NCI-H345 treated with DMSO at 0.1 percent for 48 hours (cell line): ENCODE results near the gene GSTK1.
"Not testable (repeated sequence)": the region's sequence is repeated elsewhere in the genome, so short reads cannot be mapped to it uniquely, and the experiment has no call there.

Source experiments
- DNase-seq: peaks from one replicate; lab custom pipeline; 2025; ENCODE audit not compliant: unreplicated experiment; lab: John Stamatoyannopoulos, UW

The GSTK1 gene

DNA sequence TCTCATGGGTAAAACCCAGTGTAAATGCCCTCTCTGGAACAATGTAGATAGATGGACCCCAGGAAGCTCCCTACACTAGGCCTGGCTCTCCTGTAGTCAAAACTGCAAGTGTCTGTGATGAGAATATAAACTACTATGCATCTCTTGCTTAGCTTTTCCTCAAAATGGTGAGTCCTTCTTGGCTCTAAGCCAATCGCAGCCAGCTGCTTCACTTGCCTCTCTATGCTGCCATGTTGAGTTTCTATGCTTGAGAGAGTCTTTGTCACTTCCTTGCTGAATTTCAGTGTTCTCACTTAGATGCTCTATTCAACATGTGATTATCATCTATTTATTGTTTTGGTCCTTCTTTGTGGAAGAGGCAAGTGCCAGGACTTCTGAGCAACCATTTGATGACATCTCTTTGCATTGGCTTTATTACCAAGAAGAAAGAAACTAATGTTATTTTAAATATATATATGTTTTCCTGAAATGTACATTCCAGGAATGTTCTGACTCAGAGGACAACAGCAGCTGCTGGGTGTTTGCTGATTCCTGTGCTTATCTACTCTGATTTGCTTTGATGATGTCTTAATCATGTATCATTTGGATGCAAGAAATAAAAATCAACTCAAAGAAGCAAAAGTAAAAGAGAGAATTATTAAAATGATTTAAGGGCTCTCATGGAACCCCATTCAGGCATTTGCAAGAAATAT, 24.8 kb upstream of the GSTK1 start:
- DNase-seq, result no peak

DNA sequence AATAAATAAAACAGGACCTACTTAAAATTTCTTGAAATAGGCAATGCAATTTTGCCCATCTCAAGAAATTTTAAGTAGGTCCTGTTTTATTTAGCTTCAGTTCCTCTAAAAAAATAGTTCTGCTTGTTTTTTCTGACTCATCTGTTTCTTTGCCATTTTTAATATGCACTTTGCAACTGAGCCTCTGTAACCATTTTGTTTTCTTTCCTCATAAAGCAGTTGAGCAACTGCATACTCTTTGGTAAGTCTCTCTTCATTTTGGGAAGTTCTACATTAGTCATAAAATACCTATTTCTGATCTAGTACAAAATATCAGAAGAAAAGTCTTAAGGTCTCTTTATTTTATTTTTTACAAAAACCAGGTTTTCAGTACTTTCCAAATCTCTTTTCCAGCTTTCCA, 23.4 kb upstream of the GSTK1 start:
- no peak for DNase-seq

DNA sequence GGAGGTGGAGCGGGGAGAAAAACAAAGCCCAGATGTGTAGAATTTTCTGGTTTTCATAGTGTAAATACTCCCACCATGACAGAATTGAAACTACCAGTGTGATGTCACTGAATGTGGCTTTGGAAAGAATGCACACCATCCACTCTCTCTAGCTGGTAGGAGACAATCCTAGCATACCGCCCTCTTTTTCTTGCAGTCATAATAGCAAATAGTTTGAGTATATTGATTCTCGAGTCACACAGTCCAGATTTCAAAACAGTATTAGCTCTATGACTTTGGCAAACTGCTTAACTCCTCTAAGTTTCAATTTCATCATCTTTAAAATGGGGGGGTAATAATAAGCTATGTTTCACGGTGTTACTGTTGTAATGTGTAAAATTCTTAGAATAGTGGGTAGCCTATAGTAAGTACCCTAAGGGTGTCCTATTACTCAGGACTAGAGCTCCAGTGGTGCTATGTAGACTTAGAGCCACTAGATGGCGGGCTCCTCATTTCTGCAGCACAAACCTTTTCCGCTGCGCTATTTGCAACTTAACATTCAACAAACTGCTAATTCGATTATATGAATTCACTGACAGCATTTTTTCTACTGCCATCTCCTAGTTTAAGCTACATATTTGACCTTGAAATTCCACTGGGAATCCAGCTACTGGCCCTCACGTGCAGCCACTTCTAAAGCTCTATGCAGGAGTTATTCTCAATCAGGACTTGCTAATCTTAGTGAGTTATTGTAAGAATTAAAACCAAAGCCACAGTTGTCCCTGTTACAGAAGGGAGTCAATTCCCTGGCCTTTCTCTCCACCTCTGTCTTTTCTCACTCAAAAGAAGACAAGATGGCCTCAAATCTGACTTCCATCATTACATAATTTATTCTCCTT, 22.7 kb upstream of the GSTK1 start:
- peak; percentile 56 for DNase-seq

DNA sequence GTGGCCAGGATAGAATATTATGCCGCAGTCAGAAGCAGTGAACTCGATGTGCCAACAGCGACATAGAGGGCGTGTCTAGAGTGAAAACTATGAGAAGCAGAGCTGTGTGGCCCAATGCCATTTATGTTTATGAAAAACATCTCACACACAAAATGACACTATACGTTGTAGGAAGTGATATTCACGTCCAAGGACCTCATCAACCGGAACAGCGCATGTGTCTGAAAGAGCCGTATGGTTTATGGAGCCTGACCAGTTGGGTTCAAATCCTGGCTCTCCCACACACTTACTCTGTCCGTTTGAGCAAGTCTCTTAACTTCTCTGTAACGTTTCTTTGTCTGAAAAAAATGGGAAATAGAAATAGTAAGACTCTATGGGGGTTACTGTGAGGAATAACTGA, 20.9 kb upstream of the GSTK1 start:
- no peak for DNase-seq

DNA sequence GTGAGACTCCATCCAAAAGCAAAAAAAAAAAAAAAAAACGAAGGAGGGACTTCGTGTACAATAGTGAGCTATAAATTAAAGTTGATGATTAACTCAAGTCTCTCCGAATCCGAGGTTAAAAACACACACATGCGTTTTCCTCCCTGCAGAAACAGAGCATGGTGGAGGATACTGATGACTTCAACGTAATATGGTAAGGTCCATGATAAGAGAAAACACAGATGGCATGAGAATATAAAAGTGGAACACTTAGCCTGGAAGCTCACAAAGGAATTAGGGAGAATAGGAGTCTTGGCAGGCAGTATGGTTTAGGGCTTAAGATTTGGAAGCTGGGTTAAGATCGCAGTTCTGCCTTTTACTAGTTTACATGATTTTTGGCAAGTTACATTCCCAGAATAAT, 20.1 kb upstream of the GSTK1 start:
- DNase-seq, result no peak

DNA sequence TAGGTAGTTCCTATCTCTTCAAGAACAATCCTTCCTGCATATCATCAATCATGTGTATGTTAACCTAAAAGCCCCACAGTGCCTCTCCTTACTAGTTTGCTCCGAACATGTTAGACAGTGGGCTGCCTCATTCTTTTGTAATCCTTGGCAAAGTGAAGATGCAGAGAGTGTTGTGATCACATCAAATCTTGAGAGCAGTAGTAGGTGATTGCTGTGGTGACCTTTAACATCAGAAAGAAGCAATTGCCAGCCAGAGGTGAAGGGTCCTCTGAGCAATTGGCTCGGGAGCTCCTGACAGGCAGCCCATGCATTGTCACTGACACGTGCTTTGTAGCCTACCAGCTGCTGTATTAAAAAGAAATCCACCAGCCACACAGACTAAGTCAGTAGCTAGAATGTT, 19.6 kb upstream of the GSTK1 start:
- no peak for DNase-seq

DNA sequence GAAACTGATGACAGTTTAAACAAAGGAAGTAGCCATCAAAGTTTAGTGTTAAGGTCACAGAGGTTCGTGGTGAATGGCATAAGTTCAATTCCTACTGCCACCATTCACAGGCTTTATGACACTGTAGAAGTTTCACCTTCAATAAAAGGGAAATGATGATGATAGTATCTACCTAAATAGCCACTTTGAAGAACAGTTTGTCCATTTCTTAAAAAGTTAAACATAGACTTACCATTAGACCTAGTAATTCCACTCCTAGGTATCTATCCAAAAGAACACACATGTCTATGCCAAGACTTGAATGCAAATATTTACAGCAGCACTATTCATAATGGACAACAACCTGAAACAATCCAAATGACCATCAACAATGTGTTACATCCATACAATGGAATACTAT, 18.9 kb upstream of the GSTK1 start:
- DNase-seq, result no peak

DNA sequence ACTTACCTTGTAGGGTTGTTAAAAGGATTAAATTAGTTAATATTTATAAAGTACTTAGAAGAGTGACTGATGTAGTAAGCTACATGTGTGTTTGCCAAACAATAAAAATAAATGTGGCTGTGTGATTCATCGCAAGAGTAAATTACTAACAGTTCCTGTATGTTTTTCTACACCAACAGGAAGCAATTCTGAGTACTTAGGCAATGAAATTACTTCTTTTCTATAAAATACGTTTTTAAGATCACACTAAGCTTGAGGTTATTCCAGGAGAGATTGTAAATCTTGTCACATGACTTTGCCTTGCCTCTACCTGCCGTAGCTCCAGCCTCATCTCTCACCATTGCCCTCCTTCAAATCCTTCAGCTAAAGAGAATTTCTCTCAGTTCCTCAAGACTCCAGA, 18.1 kb upstream of the GSTK1 start:
- no peak for DNase-seq

DNA sequence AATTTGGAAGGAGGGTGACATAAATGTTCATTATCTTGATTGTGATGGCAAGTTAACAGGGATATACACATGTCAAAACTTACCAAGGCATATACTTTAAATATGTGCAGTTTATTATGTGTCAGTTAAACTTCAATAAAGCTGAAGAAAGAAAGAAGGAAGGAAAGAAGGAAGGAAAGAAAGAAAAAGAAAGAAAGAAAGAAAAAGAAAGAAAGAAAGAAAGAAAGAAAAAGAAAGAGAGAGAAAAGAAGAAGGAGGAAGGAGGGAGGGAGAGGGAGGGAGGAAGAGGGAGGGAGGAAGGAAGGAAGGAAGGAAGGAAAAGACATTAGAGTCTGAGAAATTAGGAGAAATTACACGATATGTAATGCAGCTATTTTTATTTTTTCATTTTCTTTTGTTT, 15.9 kb upstream of the GSTK1 start:
- DNase-seq, result no peak

DNA sequence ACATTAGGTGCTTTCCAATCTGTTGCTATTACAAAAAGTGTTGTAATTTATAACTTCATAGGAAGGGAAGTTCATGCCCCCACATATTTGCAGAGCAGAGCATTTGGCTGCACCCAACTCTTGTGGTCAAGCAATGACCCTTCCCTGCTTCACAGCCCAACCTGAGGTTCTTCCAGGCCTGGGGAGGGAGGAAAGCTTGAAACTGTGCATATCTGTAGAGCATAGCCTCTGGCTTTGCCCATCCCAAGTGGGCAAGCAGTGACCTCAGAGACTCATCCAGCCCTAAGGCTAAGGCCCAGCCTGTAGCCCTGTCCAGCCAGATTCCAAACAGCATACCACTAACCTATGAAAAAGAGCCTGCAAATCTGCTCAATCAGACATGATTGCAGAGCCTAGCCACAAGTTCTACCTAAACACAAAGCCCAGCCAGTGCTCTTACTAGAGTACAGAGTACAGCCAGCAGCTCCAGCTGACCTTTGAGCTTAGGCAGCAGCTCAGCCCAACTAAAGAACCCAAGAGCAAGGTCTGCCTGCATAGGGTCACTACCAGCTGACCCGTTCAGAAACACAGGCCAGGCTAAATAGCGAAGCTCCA, 14.4 kb upstream of the GSTK1 start:
- DNase-seq, result no peak

DNA sequence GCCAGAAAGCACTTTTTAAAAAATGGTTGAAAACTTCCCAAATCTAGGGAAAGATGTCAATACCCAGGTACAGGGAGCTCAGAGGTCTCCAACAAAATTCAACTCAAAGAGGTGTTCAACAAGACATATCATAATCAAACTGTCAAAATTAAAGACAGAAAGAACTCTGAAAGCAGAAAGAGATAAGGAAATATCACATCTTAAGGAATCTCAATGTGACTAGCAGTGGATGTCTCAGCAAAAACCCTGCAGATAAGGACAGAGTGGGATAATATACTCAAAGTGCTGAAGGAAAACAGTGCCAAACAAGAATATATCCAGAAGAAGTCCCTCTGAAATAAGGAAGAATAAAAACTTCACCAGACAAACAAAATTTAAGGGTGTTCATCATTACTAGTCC, 13.0 kb upstream of the GSTK1 start:
- DNase-seq, result no peak

DNA sequence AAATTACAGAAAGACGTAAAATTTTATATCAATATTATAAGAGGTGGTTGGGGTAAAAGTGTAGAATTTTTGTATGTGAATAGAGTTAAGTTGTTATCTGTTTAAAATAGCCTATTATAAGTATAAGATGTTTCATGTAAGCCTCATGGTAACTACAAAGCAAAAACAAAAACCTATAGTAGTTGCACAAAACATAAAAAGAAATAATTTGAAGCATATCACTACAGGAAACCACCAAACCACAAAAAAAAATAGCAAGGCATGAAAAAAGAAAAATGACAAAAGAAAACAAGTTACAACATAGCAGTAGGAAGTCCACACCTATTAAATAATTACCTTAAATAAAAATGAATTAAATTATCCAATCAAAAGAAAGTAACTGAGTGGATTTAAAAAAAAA, 12.4 kb upstream of the GSTK1 start:
- no peak for DNase-seq

DNA sequence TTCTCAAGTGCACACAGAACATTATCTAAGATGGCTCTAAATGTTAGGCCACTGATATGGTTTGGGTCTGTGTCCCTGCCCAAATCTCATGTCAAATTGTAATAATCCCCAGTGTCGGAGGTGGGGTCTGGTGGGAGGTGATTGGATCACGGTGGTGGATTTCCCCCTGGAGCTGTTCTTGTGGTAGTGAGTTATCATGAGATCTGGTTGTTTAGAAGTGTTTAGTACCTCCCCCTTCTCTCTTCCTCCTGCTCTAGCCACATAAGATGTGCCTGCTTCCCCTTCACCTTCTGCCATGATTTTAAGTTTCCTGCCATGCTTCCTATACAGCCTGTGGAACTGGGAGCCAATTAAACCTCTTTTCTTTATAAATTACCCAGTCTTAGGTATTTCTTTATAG, 11.2 kb upstream of the GSTK1 start:
- no peak for DNase-seq

DNA sequence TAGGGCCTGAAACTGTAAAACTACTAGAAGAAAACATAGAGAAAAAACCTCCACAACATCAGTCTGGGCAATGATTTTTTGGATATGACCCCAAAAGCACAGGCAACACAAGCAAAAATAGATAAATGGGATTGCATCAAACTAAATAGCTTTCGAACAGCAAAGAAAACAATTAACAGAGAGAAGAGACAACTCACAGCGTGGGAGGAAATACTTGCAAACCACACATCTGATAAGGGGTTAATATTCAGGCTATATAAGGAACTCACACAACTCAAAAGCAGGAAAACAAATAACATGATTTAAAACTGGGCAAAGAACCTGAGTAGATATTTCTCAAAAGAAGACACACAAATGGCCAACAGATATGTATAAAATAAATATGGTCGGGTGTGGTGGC, 7.7 kb upstream of the GSTK1 start:
- DNase-seq, result no peak

DNA sequence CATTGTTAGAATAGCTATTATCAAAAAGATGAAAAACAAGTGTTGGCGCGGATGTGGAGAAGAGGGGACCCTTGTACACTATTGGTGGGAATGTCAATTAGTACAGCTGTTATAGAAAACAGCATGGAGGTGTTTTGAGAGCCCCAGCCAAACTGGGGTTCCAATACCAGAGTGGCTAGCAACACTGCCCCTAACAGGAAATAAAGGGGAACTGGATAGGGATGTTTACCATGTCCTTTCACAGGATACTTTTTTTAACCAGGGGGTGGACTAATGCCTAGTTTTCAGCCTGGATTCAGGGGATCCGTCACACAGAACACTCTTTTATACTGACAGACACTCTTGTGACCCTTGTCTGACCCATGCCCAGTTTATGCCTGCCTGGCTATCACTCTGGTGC, 6.9 kb upstream of the GSTK1 start:
- DNase-seq, result no peak

DNA sequence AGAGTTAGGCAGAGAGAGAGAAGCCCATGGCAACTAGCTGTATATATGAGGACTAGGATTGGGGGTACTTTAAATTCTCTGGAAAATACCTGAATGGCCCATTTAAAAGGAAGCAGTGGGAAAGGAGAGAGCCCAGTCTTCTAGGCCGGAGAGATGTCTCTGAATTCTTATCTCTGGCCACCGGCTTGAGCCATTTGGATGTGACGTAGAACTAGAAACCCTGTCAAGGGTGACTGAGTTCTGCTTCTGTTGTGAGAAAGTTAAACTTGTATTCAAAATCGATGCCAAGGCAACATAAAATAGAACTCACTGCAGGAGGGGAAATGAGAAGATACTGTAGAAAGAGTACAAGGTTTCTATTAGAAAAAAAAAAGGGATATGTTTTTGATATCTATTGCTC, 6.3 kb upstream of the GSTK1 start:
- no peak for DNase-seq

DNA sequence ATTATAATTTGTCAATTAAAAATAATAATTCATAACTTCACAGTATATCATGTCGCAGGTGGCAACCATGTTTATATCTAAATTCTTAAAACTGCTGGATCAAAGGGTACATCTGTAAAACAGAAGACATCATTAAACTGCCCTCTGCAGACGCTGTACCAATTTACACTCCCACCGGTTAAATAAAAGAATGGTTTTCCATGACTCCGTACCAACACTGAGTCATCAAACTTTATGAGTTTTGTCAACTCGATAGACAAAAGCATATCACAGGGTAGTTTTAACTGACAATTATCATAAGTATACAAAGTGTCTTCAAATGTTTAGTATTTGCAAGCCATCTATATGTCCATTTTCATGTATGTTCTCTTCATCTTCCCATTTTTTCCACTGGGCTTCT, 5.7 kb upstream of the GSTK1 start:
- DNase-seq, result no peak

DNA sequence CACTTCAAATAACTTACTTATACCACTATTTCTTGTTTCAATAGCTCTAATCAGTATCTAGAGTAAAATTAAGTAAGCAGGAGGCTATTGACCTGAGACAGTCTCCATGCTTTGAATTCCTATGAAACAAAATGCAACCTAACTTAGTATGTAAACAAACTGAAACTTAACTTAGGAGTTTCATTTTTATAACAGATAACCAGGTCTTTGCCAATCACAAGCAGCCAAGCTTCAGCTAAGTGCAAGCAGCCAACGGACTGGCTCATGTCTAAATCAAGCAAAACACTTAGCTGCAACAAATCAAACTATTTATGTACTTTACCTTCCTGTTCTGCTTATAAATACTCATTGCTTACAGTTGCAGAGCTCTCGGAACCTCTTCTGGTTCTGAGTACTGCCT, 4.4 kb upstream of the GSTK1 start:
- no peak for DNase-seq

DNA sequence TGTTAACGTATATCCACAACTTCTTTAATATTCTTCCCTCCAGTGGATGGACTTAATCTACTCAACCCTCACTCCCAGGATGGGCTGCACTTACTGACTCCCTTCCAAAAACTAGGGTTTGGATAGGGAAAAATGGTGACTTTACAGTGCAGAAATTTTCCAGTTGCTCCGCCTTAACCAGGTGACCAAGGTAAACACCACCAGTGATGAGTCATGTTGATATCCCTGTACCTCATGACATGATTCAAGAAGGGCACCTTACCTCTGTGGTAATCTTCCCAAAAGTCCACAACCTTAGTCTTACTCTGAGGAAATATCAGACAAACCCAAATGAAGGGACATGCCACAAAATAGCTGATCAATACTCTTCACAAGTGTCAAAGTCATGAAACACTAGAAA, 3.5 kb upstream of the GSTK1 start:
- no peak for DNase-seq

DNA sequence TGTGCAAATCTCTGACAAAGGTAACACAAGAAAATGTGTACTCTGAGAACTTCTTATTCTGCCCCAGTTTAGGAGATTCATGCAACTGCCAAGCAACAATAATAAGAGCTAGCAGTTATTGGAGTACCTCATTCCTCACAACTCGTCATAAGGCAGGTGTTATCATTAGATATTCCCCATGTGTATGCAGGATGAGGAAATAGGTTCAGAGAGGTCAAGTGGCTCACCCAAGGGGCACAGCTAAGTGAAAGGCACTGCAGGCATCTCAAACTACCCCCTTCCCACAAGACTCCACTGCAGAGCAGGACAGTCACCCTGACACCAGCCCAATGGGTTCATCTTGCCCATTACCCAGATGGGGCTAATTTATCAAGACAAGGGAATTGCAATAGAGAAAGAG, 1.3 kb upstream of the GSTK1 start:
- DNase-seq, result no peak

DNA sequence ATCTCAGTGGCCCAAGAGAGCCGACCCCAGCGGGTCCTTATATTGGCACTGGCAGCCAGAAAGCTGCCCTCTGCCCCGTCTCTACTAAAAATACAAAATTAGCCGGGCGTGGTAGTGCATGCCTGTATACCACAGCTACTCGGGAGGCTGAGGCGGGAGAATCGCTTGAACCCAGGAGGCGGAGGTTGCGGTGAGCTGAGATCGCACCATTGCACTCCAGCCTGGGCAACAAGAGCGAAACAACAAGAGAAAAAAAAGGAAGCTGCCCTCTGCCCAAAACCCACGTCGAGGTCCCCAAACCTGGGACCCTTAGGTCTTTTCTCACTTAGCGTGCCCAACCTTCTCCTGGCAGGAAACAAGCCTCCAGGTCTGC, 941 bp downstream of the GSTK1 start:
- DNase-seq, result not testable (repeated sequence)

DNA sequence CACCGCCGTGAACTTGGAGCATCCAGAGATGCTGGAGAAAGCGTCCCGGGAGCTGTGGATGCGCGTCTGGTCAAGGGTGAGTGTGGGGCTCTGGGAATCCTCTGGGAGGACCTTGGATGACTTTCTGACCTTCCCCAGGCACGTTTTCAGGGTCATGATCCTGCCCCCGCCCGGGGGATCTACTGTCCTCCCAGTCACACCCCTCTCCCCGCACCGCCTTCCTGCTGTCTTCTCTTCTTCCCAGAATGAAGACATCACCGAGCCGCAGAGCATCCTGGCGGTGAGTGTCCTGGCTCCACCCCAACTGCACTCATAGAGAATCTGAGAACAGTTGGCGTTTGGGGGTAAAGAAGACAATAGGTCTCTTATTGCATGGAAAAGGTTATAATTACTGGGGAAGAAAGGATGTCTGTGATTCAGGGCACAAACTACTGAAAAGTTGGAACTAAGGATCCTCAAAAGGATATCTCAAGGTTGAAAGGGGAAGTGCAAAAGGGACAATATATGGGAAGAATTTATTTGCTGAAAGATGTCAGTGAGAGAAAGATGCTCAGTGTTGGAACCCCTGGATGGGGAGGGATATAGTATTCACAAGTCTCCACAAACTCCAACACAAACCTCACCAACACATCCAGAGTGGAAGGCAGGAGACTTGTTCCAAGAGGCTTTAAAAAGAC, 1.9 kb downstream of the GSTK1 start:
- DNase-seq, result no peak
